ENCODE measurements around the gene TCEANC2.

Gene TCEANC2

GRCh38 chr1:54077359-54077758, 24.0 kb downstream of the TCEANC2 start:
- TF ChIP-seq ZNF274 (IDR thresholded peaks at IDR 0.05; ENCODE audit: low read depth, low read length) (no peak), YY1 (IDR thresholded peaks at IDR 0.05; ENCODE audit: insufficient read depth, insufficient read length) (no peak), SUZ12 (IDR thresholded peaks at IDR 0.05; ENCODE audit: extremely low read depth, insufficient read depth, insufficient read length) (no peak)
- H3K9ac ChIP-seq (ENCODE audit: insufficient read length, low read depth) = no peak overlapping the region
- DNase-seq (ENCODE audit: low read depth, low spot score) = no peak
- H3K4me3 ChIP-seq (ENCODE audit: insufficient read length, low read depth) = no peak overlapping the region
- peaks cover 7% of the 10 kb centered on the region for H3K36me3 ChIP-seq (ENCODE audit: insufficient read depth, insufficient read length, low read length)
- no peaks in the 10 kb centered on the region for H3K9me3 ChIP-seq (ENCODE audit: insufficient read depth, low read length)
- H3K4me1 ChIP-seq (ENCODE audit: insufficient read depth, insufficient read length) = no peaks in the 10 kb centered on the region
- H3K27me3 ChIP-seq (ENCODE audit: insufficient read depth, insufficient read length) = no peaks in the 10 kb centered on the region

DNA sequence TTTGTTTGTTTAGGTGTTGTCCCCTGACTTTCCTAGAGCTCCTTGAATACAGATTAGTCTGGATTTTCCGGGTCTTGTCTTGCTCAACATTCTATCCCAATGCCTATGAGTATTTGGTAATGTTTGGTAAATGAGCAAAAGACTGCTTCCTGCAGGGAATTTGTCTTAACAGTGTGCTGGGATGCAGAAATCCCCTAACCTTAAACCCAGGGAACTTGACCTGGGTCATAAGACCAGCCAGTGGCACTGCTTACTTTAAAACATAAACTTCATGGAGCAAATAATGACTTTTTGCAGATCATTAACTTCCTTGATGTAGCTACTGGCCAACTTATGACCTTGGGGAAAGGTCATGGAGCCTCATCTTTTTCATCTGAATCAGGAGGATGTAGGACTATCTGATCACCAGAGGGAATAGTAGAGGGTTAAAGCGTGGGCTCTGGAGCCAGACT, 27.2 kb downstream of the TCEANC2 start:
- Histone ChIP-seq H3K4me1 (ENCODE audit: insufficient read depth, insufficient read length) (no peaks in the 10 kb centered on the region), H3K9me3 (ENCODE audit: insufficient read depth, low read length) (no peaks in the 10 kb centered on the region), H3K27me3 (ENCODE audit: insufficient read depth, insufficient read length) (no peaks in the 10 kb centered on the region), H3K36me3 (ENCODE audit: insufficient read depth, insufficient read length, low read length) (no peaks in the 10 kb centered on the region), H3K4me3 (ENCODE audit: insufficient read length, low read depth) (no peak overlapping the region), H3K9ac (ENCODE audit: insufficient read length, low read depth) (no peak overlapping the region)
- TF ChIP-seq YY1 (IDR thresholded peaks at IDR 0.05; ENCODE audit: insufficient read depth, insufficient read length) = no peak
- no peak for TF ChIP-seq ZNF274 (IDR thresholded peaks at IDR 0.05; ENCODE audit: low read depth, low read length)
- no peak for TF ChIP-seq SUZ12 (IDR thresholded peaks at IDR 0.05; ENCODE audit: extremely low read depth, insufficient read depth, insufficient read length)
- no peak for DNase-seq (ENCODE audit: low read depth, low spot score)

DNA sequence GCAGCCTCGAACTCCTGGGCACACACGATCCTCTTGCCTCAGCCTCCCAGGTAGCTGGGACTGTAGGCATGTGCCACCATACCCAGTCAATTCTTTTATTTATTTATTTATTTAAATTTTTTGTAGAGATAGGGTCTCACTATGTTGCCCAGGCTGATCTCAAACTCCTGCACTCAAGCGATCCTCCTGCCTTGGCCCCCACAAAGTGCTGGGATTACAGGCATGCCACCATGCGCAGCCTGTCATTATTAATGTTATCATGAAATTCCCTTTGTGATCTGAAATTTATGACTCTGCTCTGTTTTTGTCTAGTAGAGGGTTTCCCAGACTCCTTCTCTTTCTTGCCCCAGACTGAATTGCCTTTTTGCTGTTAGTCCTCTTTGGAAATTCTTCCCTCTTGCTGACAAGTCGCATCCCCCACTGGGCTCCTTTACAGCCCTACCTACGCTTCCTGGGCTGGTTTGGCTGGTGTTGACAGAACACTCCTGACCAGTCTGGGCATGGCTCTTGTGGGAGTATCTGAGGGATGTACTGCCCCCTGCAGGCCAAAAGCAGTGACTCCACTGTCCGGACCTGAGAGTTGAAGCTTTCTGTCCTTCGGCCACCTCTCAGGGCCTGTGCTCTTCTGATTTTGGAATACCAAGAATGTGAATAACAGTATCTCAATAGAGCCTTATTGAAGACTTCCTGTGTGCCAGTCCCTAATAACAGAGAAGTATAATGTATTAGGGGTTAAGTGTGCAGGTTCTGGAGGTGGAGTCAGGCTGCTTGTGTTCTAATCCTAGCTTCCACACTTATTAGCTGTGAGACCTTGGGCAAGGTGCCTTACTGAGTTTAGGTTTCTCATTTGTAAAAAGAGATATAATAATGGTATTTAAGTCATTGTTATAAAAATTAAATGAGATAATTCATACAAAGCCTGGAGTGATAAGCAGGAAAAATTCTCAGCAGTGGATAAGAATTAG, 28.2 kb downstream of the TCEANC2 start:
- H3K9ac ChIP-seq (ENCODE audit: insufficient read length, low read depth) = no peak overlapping the region
- H3K9me3 ChIP-seq (ENCODE audit: insufficient read depth, low read length) = no peaks in the 10 kb centered on the region
- H3K36me3 ChIP-seq (ENCODE audit: insufficient read depth, insufficient read length, low read length) = no peaks in the 10 kb centered on the region
- DNase-seq (ENCODE audit: low read depth, low spot score) = peak; percentile 97
- no peak overlapping the region for H3K4me3 ChIP-seq (ENCODE audit: insufficient read length, low read depth)
- no peaks in the 10 kb centered on the region for H3K4me1 ChIP-seq (ENCODE audit: insufficient read depth, insufficient read length)
- no peaks in the 10 kb centered on the region for H3K27me3 ChIP-seq (ENCODE audit: insufficient read depth, insufficient read length)
- no peak for TF ChIP-seq ZNF274 (IDR thresholded peaks at IDR 0.05; ENCODE audit: low read depth, low read length)
- no peak for TF ChIP-seq SUZ12 (IDR thresholded peaks at IDR 0.05; ENCODE audit: extremely low read depth, insufficient read depth, insufficient read length)
- no peak for TF ChIP-seq YY1 (IDR thresholded peaks at IDR 0.05; ENCODE audit: insufficient read depth, insufficient read length)

- no peaks in the 10 kb centered on the region for H3K9me3 ChIP-seq (ENCODE audit: insufficient read depth, low read length)
- no peak for DNase-seq (ENCODE audit: low read depth, low spot score)
- TF ChIP-seq ZNF274 (IDR thresholded peaks at IDR 0.05; ENCODE audit: low read depth, low read length) (no peak), YY1 (IDR thresholded peaks at IDR 0.05; ENCODE audit: insufficient read depth, insufficient read length) (no peak), SUZ12 (IDR thresholded peaks at IDR 0.05; ENCODE audit: extremely low read depth, insufficient read depth, insufficient read length) (no peak)
- H3K27me3 ChIP-seq (ENCODE audit: insufficient read depth, insufficient read length) = no peaks in the 10 kb centered on the region
- no peaks in the 10 kb centered on the region for H3K4me1 ChIP-seq (ENCODE audit: insufficient read depth, insufficient read length)
- no peak overlapping the region for H3K4me3 ChIP-seq (ENCODE audit: insufficient read length, low read depth)
- H3K9ac ChIP-seq (ENCODE audit: insufficient read length, low read depth) = no peak overlapping the region
- H3K36me3 ChIP-seq (ENCODE audit: insufficient read depth, insufficient read length, low read length) = no peaks in the 10 kb centered on the region
Measured at GRCh38 chr1:54084794-54085193, 31.4 kb downstream of the TCEANC2 start.

DNA sequence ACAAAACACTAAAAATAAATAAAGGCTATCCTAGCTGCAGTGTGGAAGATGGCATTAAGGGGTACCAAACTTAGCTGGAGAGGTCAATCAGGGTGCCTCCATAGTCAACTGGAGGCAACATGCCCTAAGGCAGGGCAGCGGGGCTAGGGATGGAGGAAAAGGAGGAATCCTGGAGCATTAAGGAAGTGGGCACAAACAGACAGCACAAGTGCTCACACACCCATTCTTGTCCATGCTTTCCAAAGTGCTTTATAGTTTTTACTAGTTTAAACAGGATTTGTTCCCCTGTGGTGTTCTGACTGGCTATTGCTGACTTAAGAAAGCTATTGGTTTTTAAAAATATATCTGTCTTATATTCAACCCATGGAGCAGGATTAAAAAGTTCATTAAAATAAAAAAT, 33.3 kb downstream of the TCEANC2 start:
- Histone ChIP-seq H3K9ac (ENCODE audit: insufficient read length, low read depth) (no peak overlapping the region), H3K36me3 (ENCODE audit: insufficient read depth, insufficient read length, low read length) (no peaks in the 10 kb centered on the region), H3K4me3 (ENCODE audit: insufficient read length, low read depth) (no peak overlapping the region), H3K9me3 (ENCODE audit: insufficient read depth, low read length) (no peaks in the 10 kb centered on the region), H3K4me1 (ENCODE audit: insufficient read depth, insufficient read length) (no peaks in the 10 kb centered on the region), H3K27me3 (ENCODE audit: insufficient read depth, insufficient read length) (no peaks in the 10 kb centered on the region)
- no peak for TF ChIP-seq SUZ12 (IDR thresholded peaks at IDR 0.05; ENCODE audit: extremely low read depth, insufficient read depth, insufficient read length)
- TF ChIP-seq ZNF274 (IDR thresholded peaks at IDR 0.05; ENCODE audit: low read depth, low read length) = no peak
- TF ChIP-seq YY1 (IDR thresholded peaks at IDR 0.05; ENCODE audit: insufficient read depth, insufficient read length) = no peak
- no peak for DNase-seq (ENCODE audit: low read depth, low spot score)

- TF ChIP-seq YY1 (IDR thresholded peaks at IDR 0.05; ENCODE audit: insufficient read depth, insufficient read length) (no peak), SUZ12 (IDR thresholded peaks at IDR 0.05; ENCODE audit: extremely low read depth, insufficient read depth, insufficient read length) (no peak), ZNF274 (IDR thresholded peaks at IDR 0.05; ENCODE audit: low read depth, low read length) (no peak)
Measured at GRCh38 chr1:54088385-54088784, 35.0 kb downstream of the TCEANC2 start.

DNA sequence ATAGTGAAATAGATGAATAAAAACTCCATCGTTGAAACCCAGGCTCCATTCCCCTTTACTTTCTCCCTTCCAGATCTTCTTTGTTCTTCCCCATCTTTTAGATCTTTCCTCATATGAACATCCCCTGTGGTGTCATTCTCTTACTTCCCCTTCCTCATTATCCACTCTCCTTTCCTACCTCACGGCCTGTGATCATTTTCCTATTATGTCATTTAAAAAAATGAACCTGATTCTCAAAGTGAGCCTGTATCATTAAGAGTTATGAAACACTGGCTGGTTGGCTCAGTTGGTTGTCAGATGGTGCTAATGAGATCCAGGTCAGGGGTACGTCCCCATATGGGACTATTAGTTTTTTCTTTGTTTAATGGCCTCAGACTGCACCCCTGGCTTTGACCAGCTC, 38.3 kb downstream of the TCEANC2 start:
- no peak for DNase-seq (ENCODE audit: low read depth, low spot score)
- Histone ChIP-seq H3K9me3 (ENCODE audit: insufficient read depth, low read length) (no peaks in the 10 kb centered on the region), H3K27me3 (ENCODE audit: insufficient read depth, insufficient read length) (no peaks in the 10 kb centered on the region), H3K9ac (ENCODE audit: insufficient read length, low read depth) (no peak overlapping the region), H3K4me1 (ENCODE audit: insufficient read depth, insufficient read length) (no peaks in the 10 kb centered on the region), H3K4me3 (ENCODE audit: insufficient read length, low read depth) (no peak overlapping the region), H3K36me3 (ENCODE audit: insufficient read depth, insufficient read length, low read length) (peaks cover 6% of the 10 kb centered on the region)
- TF ChIP-seq YY1 (IDR thresholded peaks at IDR 0.05; ENCODE audit: insufficient read depth, insufficient read length) (no peak), SUZ12 (IDR thresholded peaks at IDR 0.05; ENCODE audit: extremely low read depth, insufficient read depth, insufficient read length) (no peak), ZNF274 (IDR thresholded peaks at IDR 0.05; ENCODE audit: low read depth, low read length) (no peak)

More at GRCh38 chr1:54088385-54088784, 35.0 kb downstream of the TCEANC2 start:
- DNase-seq (ENCODE audit: low read depth, low spot score) = no peak
- Histone ChIP-seq H3K9ac (ENCODE audit: insufficient read length, low read depth) (no peak overlapping the region), H3K9me3 (ENCODE audit: insufficient read depth, low read length) (no peaks in the 10 kb centered on the region), H3K4me3 (ENCODE audit: insufficient read length, low read depth) (no peak overlapping the region), H3K27me3 (ENCODE audit: insufficient read depth, insufficient read length) (no peaks in the 10 kb centered on the region), H3K4me1 (ENCODE audit: insufficient read depth, insufficient read length) (no peaks in the 10 kb centered on the region), H3K36me3 (ENCODE audit: insufficient read depth, insufficient read length, low read length) (no peaks in the 10 kb centered on the region)

Data from NT2/D1 (cell line).